ENCODE results near the gene PRRT1. TPM values are rescaled to one million over a fixed set of nuclear protein-coding genes. Genes with fewer than 3 reads are reported as not detected.
"Not testable (repeated sequence)": the region's sequence is repeated elsewhere in the genome, so short reads cannot be mapped to it uniquely, and the experiment has no call there.

The PRRT1 gene
- 0.07 TPM in 1 of 2 replicates, not detected in the other for total RNA-seq

DNA sequence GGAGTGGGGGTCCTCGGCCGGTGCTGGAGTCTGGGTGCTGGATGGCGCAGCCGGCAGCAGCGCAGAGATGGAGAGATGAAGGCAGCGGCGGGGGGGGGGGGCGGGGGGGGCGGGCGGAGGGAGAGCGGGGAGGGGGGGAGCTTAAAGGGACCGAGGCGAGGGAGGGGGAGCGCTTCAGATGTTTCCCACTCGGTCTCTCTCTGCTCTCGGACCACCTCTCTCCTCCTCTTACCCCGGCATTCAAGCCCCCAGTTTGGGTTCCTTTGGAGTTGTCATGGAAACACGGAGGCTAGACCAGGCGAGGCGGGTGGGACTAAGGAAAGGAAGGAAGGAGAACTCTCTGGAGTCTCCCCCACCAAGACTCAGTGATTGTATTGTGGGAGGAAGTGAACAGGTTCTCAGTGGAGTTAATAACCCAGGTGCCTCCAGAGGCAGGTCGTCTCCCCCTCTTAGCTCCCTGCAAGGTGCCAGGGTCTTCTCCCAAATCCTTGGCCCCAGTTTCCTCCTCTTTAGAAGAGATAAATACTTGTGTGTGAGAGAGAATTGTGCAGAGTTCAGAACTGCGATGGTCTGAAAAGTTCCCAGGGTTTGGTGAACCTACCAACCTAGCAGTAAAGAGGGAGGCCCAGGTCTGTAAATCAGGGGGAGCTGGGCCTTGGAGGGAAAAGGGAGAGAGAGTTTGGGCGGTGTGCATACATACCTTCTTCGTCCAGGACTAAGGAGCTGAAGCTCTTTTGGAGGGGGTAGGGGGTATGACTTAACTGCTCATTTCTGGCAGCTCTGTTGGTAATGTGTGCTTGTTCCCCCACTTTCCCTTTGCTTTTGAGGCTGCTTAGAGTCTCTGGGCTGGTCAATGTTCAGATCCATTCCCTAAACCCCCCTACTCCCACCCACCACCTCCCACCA, at the start of gene PRRT1:
Gene PRRT1, minus strand, starts transcription at position 77 of the 906 bp plus-strand sequence. CDS start 112 bp downstream, outside the sequence.
- DNase-seq (ENCODE audit: low read depth, low spot score), result no peak

DNA sequence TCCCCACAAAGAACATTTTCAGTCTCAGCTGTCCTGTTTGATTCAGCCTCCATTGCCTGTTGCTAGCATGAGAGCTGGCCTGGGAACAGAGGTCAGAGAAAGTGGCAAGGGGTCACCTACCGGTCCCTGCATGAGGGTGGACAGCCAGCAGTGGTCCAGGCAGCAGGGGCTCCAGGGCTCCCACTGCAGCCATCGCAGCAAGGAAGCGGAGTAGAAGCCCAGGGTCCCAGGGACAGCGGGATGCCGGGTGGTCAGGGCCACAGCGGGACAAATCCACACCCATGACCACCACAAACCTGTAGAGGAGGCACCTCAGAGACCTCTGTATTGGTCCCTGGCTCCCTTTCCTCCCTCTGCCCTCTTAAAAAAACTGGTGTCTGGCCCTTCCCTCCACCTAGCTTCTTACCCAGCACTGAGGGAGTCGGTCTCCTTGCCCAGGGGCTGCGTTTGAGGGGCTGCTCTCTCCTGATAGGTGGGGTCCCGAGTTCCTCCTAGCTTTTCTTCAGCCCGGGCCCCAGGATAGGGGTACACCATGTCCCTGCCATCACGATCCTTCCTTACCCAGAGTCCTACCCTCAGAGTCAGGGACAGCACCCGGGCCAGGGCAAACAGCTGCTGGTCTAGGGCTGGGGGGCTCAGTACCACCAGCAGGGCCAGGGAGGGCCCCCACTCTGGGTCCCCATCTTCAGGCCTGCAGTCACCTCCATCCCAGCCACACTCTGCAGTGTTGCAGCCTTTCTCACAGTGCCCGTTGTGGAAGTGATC, 49.2 kb upstream of the PRRT1 start:
- DNase-seq (ENCODE audit: low read depth, low spot score), result no peak

DNA sequence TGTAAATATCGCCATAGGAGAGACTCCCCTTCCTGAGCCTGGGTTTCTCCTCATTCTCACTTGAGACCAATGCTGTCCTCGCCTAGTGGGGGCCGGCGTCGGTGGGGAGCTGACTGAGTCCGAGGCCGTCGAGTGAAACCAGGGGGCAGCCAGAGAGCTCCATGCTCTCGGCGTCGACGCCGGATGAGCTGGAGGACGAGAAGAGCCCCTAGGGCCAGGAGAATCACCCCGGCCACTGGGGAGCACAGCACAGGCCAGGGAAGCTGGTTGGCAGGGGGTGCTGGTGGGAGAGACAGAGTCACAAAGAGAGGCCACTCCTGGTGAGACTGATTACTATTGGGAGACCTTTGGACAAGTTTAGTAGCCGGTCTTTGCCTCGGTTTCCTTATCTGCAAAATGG, 47.1 kb upstream of the PRRT1 start:
- DNase-seq (ENCODE audit: low read depth, low spot score), result no peak

GRCh38 chr6:32198345-32198696, 46.6 kb upstream of the PRRT1 start:
- DNase-seq (ENCODE audit: low read depth, low spot score), result no peak

GRCh38 chr6:32196682-32197616, 45.2 kb upstream of the PRRT1 start:
- DNase-seq (ENCODE audit: low read depth, low spot score), result no peak

- DNase-seq (ENCODE audit: low read depth, low spot score), result peak; percentile 99
These were observed 44.4 kb upstream of the PRRT1 start for GRCh38 chr6:32195902-32196681.

GRCh38 chr6:32195652-32195901, 43.8 kb upstream of the PRRT1 start:
- DNase-seq (ENCODE audit: low read depth, low spot score), result no peak

- no peak for DNase-seq (ENCODE audit: low read depth, low spot score)
These were observed 43.3 kb upstream of the PRRT1 start for GRCh38 chr6:32194825-32195651.

GRCh38 chr6:32194388-32194787, 42.6 kb upstream of the PRRT1 start:
- DNase-seq (ENCODE audit: low read depth, low spot score), result no peak

GRCh38 chr6:32193096-32193495, 41.4 kb upstream of the PRRT1 start:
- DNase-seq (ENCODE audit: low read depth, low spot score), result not testable (repeated sequence)

- no peak for DNase-seq (ENCODE audit: low read depth, low spot score)
These were observed 40.9 kb upstream of the PRRT1 start, which contains the start of gene GPSM3 for GRCh38 chr6:32192608-32193039. Gene GPSM3 (minus strand): TSS chr6:32192643. CDS start chr6:32192513, 130 bp downstream.

- DNase-seq (ENCODE audit: low read depth, low spot score), result no peak
These were observed 40.2 kb upstream of the PRRT1 start for GRCh38 chr6:32191696-32192607.

GRCh38 chr6:32190911-32191677, 39.4 kb upstream of the PRRT1 start:
- DNase-seq (ENCODE audit: low read depth, low spot score), result no peak

GRCh38 chr6:32190054-32190851, 38.5 kb upstream of the PRRT1 start, which contains the start of gene PBX2:
Gene PBX2 (minus strand): TSS chr6:32190202. CDS start chr6:32189915, 287 bp downstream.
- peak; percentile 85 for DNase-seq (ENCODE audit: low read depth, low spot score)

DNA sequence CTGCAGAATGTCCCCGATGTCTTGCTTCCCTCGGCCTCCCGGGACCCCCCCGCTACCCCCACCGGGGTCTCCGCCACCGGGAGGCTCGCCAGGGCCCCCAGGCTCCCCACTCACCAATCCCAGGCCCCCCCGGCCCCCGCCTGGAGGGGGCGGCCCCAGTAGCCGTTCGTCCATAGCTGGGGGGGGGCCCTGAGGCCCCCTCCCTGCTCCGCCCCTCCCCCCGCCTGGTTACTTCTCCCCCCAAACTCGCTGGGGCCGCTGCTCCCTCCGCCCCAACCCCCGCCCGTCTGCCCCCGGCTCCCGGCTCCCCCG, 38.0 kb upstream of the PRRT1 start:
- DNase-seq (ENCODE audit: low read depth, low spot score), result no peak

DNA sequence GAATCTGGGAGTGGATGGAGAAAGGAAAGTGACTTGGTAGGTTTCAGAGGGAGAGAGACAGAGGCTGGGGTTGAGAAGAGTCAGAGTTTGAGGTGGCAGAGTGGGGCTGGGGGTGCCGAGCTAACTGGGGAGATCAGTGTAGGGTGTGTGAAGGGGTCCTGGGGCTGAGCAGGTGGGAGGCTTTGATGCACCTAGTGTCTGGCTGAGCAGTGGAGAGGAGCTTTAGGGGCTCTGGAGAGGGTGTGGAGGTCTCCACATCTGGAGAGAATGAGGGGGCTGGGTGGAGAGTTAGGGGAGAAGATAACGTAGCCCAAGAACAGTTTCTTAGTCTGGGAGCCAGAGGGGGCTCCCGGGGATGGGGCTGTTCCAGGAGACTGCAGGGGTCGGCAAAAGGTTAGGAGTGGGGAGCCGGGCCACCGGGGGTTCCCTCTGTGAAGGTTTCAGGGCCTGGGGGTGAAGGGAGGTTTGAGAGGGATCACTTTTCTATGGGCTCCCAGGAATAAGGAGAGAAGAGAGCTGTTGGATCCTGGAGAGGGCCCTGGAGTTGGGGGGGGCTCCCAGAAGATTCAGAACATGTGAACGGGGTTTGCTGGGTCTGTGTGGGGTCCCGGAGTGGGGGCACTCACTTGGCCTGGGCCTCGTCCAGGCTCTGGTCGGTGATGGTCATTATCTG, 37.5 kb upstream of the PRRT1 start:
- DNase-seq (ENCODE audit: low read depth, low spot score), result no peak
